Femur (tissue), 1 donor: Measurements from ENCODE around the gene SLC39A1.
"Not testable (repeated sequence)": the region's sequence is repeated elsewhere in the genome, so short reads cannot be mapped to it uniquely, and the experiment has no call there.

Source experiments
- DNase-seq: peaks from one replicate; pipeline ENCODE4 v3.0.0-alpha.2; 2017

SLC39A1 gene

GRCh38 chr1:153963030-153963849, at the start of gene SLC39A1:
SLC39A1 (minus strand) TSS chr1:153963537; CDS start chr1:153962715, 822 bp downstream.
- peak; percentile 99 for DNase-seq

DNA sequence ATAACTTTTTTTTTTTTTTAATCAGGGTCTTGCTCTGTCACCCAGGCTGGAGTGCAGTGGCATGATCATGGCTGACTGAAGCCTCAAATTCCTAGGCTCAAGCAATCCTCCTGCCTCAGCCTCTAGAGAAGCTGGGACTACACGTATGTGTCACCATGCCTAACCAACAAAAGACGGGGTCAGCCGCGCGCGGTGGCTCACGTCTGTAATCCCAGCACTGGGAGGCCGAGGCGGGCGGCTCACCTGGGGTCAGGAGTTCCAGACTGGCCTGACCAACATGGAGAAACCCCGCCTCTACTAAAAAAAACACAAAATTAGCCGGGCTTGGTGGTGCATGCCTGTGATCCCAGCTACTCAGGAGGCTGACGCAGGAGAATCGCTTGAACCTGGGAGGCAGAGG, 49.2 kb upstream of the SLC39A1 start:
- not testable (repeated sequence) for DNase-seq

- DNase-seq, result no peak
Measured at GRCh38 chr1:154012129-154012528, 48.8 kb upstream of the SLC39A1 start.

GRCh38 chr1:154006136-154006535, 42.8 kb upstream of the SLC39A1 start:
- DNase-seq, result no peak

DNA sequence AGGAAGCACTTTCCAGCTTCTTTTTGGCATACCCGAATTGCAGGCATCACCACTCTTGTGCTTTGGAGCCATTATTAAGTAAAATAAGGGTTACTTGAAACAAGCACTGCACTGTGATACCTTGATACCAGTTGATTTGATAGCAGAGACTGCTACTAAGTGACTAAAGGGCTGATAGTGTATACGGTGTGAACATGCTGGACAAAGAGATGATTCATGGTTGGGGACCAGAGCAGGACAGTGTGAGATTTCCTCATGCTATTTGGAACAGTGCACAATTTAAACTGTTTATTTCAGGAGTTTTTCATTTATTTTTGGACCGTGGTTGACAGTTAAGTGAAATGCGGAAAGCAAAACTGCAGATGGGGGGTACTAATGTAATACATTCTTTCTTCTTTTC, 37.1 kb upstream of the SLC39A1 start:
- DNase-seq, result no peak

GRCh38 chr1:153996882-153997281, 33.5 kb upstream of the SLC39A1 start:
- not testable (repeated sequence) for DNase-seq

DNA sequence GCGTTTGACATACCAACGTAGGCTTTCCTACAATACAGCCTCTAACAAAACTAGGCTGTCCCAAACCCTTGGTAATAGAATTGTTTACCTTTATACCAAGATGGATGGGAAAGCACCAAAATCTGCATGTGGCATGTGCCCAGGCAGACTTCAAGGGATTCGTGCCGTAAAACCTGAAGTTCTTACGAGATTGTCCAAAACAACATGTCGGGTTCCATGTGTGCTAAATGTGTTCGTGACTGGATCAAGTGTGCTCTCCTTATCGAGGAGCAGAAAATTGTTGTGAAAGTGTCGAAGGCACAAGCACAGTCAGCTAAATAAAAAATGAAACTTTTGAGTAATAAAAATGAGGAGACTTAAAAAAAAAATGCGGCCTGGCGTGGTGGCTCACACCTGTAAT, 32.3 kb upstream of the SLC39A1 start:
- no peak for DNase-seq

DNA sequence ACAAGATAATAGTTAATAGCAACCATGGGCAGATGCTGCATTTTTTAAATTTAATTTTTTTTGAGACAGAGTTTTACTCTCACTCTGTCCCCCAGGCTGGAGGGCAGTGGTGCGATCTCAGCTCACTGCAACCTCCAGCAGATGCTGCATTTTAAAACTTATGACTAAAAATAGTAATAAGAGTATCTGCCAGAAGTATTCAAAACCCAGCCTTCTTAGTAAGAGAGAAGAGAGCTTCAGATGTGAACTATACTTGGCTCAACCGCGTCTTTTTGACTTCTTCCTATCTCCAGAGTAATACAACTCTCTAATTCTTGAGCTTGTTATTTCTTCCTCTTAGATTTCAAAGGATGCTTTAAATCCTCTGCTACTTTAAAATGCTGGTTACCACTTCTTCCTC, 31.9 kb upstream of the SLC39A1 start:
- DNase-seq, result no peak

- no peak for DNase-seq
Measured at GRCh38 chr1:153991806-153992205, 28.5 kb upstream of the SLC39A1 start.

DNA sequence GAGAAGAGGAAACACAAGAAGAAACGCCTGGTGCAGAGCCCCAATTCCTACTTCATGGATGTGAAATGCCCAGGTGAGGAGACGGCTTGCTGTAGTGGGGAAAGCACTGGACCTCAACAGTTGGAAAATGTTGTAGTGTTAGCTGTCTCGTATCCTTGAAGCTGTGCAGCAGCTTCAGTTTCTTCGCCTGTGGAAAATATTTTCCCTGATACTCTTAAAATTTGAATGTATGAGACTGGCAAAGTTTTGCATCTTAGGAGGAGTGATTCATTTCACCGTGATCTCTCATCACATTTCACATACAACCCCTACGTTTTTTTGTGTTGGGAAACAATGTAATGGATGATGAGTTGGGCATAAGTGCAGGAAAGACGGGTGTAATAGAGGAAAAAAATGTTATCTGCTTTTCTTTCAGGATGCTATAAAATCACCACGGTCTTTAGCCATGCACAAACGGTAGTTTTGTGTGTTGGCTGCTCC, 27.9 kb upstream of the SLC39A1 start:
- no peak for DNase-seq

GRCh38 chr1:153990468-153991150, 27.3 kb upstream of the SLC39A1 start, which contains the start of gene RPS27:
RPS27 (plus strand) TSS chr1:153990762; CDS start chr1:153990797, 35 bp downstream.
- DNase-seq, result peak; percentile 96

DNA sequence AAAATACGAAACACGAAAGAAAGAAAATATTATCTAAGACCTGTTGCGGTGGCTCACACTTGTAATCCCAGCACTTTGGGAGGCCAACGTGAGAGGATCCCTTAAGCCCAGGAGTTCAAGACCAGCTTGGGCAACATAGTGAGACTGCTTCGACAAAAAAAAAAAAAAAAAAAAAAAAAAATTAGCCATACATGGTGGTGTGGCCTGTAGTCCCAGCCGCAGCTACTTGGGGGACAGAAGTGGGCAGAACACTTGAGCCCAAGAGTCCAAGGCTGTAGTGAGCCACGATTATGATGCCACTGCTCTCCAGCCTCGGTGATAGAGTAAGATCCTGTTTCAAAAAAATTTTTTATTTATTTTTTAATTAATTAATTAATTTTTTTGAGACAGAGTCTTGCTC, 24.3 kb upstream of the SLC39A1 start:
- no peak for DNase-seq

- peak; percentile 95 for DNase-seq
Measured at GRCh38 chr1:153985941-153986761, 22.8 kb upstream of the SLC39A1 start, which contains the start of gene RAB13. RAB13 (minus strand) TSS chr1:153986339; CDS start chr1:153986236, 103 bp downstream.

- DNase-seq, result peak; percentile 70
Measured at GRCh38 chr1:153985341-153985912, 22.1 kb upstream of the SLC39A1 start.

GRCh38 chr1:153984123-153984894, 21.0 kb upstream of the SLC39A1 start:
- no peak for DNase-seq

DNA sequence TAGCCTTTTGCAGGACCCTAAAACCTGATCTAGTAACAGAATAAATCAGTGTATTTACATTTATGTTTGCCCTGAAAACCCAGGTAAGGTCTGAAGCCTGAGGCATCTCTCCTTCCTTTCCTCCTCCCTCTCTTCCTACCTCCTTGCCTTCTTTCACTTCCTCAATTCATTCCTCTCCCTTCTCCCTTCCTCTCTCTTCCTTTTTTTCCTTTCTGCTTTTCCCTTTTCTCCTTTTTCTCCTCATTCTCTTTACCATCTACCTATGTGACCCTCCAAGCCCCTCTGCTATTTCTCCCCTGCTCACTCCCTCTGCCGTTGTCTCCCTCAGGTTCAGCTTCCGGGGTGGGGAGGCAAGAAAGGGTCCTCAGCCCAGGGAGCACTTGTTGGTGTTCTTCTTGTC, 18.4 kb upstream of the SLC39A1 start:
- not testable (repeated sequence) for DNase-seq

- not testable (repeated sequence) for DNase-seq
Measured at GRCh38 chr1:153979091-153979490, 15.8 kb upstream of the SLC39A1 start.

DNA sequence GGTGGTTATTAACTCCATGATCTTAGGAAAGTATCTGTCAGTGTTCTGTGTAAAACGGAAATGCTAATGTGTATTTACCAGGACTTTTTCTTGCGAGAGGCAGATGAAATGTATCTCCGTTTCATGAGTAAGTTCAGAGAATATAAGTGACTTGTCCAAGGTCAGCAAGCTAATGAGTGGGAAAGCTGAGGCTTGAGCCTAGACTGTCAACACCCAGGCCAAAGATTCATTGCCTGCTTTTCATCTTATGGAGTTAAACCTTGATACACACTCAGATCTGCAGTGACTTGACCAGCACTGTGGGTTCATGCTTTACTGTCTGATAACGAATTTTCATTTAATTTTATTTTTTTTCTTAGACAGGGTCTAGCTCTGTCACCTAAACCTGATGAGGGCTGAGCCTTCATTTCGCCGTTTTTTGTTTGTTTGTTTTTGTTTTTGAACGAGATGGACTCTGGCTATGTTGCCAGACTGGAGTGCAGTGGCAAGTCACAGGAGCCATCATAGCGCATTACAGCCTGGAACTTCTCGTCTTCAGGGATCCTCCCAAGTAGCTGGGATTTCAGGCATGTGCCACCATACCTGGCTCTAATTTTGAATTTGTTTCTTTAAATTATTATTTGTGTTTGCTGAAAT, 15.1 kb upstream of the SLC39A1 start:
- DNase-seq, result no peak

GRCh38 chr1:153977250-153978240, 14.2 kb upstream of the SLC39A1 start, which contains the start of gene JTB:
JTB (minus strand) TSS chr1:153977674; CDS start chr1:153977252, 422 bp downstream.
- DNase-seq, result peak; percentile 92

DNA sequence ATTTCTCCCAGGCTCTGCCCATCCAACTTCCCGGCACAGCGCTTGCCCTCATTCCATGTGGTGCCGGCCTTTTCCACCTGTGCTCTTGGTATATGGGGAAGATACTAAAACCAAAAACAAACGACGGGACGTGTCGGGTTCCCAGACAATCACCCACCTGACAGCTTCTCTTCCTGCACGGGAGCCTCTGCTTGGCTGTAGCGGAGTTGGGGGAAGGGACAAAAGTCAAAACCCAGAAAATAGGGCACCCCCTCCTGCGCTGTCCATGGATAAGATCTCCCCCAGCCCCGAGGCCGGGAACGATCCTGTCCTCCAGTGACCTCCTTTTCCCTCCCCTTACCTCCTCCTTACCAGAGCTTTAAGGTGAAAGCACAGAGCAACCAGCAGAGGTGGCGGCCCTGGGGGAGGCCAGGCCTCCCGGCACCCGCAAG, 13.5 kb upstream of the SLC39A1 start:
- no peak for DNase-seq
